Right ventricle myocardium inferior (tissue), 1 donor: ENCODE measurements around the gene ATAD3C. TPM values are rescaled to one million over a fixed set of nuclear protein-coding genes. Genes with fewer than 3 reads are reported as not detected.
"Not testable (repeated sequence)": the region's sequence is repeated elsewhere in the genome, so short reads cannot be mapped to it uniquely, and the experiment has no call there.

Experiments used
- ATAC-seq: fragments of 200-7000 bp; cut with Tn5 transposase; one replicate; pipeline ENCODE4 v1.9.1; 2020; ENCODE audit warnings: mild to moderate bottlenecking, moderate library complexity
- DNase-seq: peaks from one replicate; pipeline ENCODE4 v3.0.0; 2021; ENCODE audit errors: missing footprints
- intact Hi-C: fragments of 100-400 bp; cut with DNase I; formaldehyde crosslinking; loops from one replicate; pipeline ENCODE4 v1.11.0; 2022
- total RNA-seq: library from RNA; stranded (reverse); fragmentation: NEBNext Ultra II Directional; extraction: Animal tissue kit (Norgen Biotek cat#: 25700); gene quantifications from one replicate; pipeline ENCODE4 v1.2.1, GENCODE V29; 2021
- donor health status: DM: no; HTN: yes; CAD: no; lungs with severe emphysema.

The ATAD3C gene
- total RNA-seq, 1 donor from 2014 or later = 1.8 TPM

GRCh38 chr1:1417396-1417795 is 32.1 kb upstream of the ATAD3C start:
- DNase-seq, ATAC-seq, intact Hi-C loops: not testable (repeated sequence)

GRCh38 chr1:1417825-1418463 is 31.5 kb upstream of the ATAD3C start:
- ATAC-seq, DNase-seq, intact Hi-C loops: not testable (repeated sequence)

GRCh38 chr1:1418464-1419362 is 30.8 kb upstream of the ATAD3C start:
- DNase-seq (peak; percentile 46), ATAC-seq (no peak)
- intact Hi-C loops = no loop called here

GRCh38 chr1:1419363-1419812 is 30.1 kb upstream of the ATAD3C start:
- intact Hi-C loops = no loop called here
- ATAC-seq (peak; percentile 21), DNase-seq (peak; percentile 40)

- DNase-seq (peak; percentile 57), ATAC-seq (peak; percentile 80)
- intact Hi-C loops = no loop called here
These were observed 29.5 kb upstream of the ATAD3C start for GRCh38 chr1:1419813-1420653.

GRCh38 chr1:1420654-1421141 is 28.8 kb upstream of the ATAD3C start:
- DNase-seq = no peak

GRCh38 chr1:1421147-1421906 is 28.2 kb upstream of the ATAD3C start, which contains the start of gene ANKRD65:
Gene ANKRD65, minus strand, starts transcription at chr1:1421276. Its CDS starts 271 bp downstream, at chr1:1421005.
- no peak for DNase-seq
- intact Hi-C loops = no loop called here

More at GRCh38 chr1:1420654-1421141, 28.8 kb upstream of the ATAD3C start:
- intact Hi-C loops = no loop called here
- ATAC-seq = no peak

GRCh38 chr1:1421907-1422464 is 27.5 kb upstream of the ATAD3C start:
- intact Hi-C loops = no loop called here
- DNase-seq = no peak
- ATAC-seq = no peak

More at GRCh38 chr1:1421147-1421906, 28.2 kb upstream of the ATAD3C start, which contains the start of gene ANKRD65:
- no peak for ATAC-seq

- ATAC-seq = no peak
- intact Hi-C loops = no loop called here
- DNase-seq = no peak
These were observed 26.8 kb upstream of the ATAD3C start for GRCh38 chr1:1422465-1423244.

GRCh38 chr1:1423245-1423597 is 26.3 kb upstream of the ATAD3C start:
- ATAC-seq (no peak), DNase-seq (no peak)
- intact Hi-C loops = no loop called here

- ATAC-seq (no peak), DNase-seq (no peak)
- intact Hi-C loops = no loop called here
These were observed 24.8 kb upstream of the ATAD3C start for GRCh38 chr1:1424707-1425106.

GRCh38 chr1:1425426-1425752 is 24.1 kb upstream of the ATAD3C start:
- intact Hi-C loops = no loop called here
- ATAC-seq (no peak), DNase-seq (no peak)

- intact Hi-C loops = no loop called here
- no peak for ATAC-seq
- DNase-seq = no peak
These were observed 23.6 kb upstream of the ATAD3C start for GRCh38 chr1:1425753-1426495.

- DNase-seq = no peak
- intact Hi-C loops = no loop called here
- no peak for ATAC-seq
These were observed 22.9 kb upstream of the ATAD3C start for GRCh38 chr1:1426496-1427105.

GRCh38 chr1:1427106-1427819 is 22.2 kb upstream of the ATAD3C start:
- no peak for ATAC-seq
- no peak for DNase-seq
- intact Hi-C loops = no loop called here

GRCh38 chr1:1427820-1428148 is 21.7 kb upstream of the ATAD3C start:
- no peak for ATAC-seq
- DNase-seq = no peak
- intact Hi-C loops = no loop called here
